PFSK-1 (cell line): ENCODE results near the gene ASIC2.

Source experiments
- FOXP2 ChIP-seq: optimal IDR thresholded peaks from 2 replicates; pipeline ENCODE3; 2011; ENCODE audit warnings: borderline replicate concordance, control low read depth, inconsistent platforms; ENCODE audit not compliant: insufficient read depth; ENCODE audit errors: extremely low read length, extremely low read depth
- POLR2AphosphoS5 ChIP-seq: IDR thresholded peaks from 2 replicates; pipeline ENCODE4 v1.6.1; 2012; ENCODE audit warnings: low read depth, mild to moderate bottlenecking, control low read depth, low read length, moderate library complexity
- SIN3A ChIP-seq: IDR thresholded peaks from 2 replicates; pipeline ENCODE4 v1.6.1; 2012; ENCODE audit warnings: mild to moderate bottlenecking, low read length, moderate library complexity, borderline replicate concordance; ENCODE audit not compliant: insufficient read depth
- TAF1 ChIP-seq: IDR thresholded peaks from 2 replicates; pipeline ENCODE4 v1.6.1; 2012; ENCODE audit warnings: low read length, control low read depth, borderline replicate concordance; ENCODE audit not compliant: insufficient read depth
- TF ChIP-seq, protein P1 (sequence below), 2 experiments: IDR thresholded peaks; 2 replicates each; pipeline versions ENCODE4 v1.6.1 to v1.8.0; 2011 to 2012; ENCODE audit warnings: low read depth in 2 of 2, low read length in 2 of 2, control low read depth in 1 of 2, inconsistent platforms in 1 of 2, mild to moderate bottlenecking in 1 of 2, moderate library complexity in 1 of 2; ENCODE audit not compliant: insufficient read depth in 1 of 2

GRCh38 chr17:33167736-33168135, 125.4 kb downstream of the ASIC2 start:
- TF ChIP-seq POLR2AphosphoS5 (no peak), SIN3A (no peak), TAF1 (no peak), FOXP2 (no peak)
- TF ChIP-seq, protein P1, sequence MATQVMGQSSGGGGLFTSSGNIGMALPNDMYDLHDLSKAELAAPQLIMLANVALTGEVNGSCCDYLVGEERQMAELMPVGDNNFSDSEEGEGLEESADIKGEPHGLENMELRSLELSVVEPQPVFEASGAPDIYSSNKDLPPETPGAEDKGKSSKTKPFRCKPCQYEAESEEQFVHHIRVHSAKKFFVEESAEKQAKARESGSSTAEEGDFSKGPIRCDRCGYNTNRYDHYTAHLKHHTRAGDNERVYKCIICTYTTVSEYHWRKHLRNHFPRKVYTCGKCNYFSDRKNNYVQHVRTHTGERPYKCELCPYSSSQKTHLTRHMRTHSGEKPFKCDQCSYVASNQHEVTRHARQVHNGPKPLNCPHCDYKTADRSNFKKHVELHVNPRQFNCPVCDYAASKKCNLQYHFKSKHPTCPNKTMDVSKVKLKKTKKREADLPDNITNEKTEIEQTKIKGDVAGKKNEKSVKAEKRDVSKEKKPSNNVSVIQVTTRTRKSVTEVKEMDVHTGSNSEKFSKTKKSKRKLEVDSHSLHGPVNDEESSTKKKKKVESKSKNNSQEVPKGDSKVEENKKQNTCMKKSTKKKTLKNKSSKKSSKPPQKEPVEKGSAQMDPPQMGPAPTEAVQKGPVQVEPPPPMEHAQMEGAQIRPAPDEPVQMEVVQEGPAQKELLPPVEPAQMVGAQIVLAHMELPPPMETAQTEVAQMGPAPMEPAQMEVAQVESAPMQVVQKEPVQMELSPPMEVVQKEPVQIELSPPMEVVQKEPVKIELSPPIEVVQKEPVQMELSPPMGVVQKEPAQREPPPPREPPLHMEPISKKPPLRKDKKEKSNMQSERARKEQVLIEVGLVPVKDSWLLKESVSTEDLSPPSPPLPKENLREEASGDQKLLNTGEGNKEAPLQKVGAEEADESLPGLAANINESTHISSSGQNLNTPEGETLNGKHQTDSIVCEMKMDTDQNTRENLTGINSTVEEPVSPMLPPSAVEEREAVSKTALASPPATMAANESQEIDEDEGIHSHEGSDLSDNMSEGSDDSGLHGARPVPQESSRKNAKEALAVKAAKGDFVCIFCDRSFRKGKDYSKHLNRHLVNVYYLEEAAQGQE (IDR thresholded peaks at IDR 0.05; ENCODE audit: insufficient read depth in 1 of 2, low read depth in 2 of 2, low read length in 2 of 2): no peak
